ENCODE data around the gene LCN6.

LCN6 gene

DNA sequence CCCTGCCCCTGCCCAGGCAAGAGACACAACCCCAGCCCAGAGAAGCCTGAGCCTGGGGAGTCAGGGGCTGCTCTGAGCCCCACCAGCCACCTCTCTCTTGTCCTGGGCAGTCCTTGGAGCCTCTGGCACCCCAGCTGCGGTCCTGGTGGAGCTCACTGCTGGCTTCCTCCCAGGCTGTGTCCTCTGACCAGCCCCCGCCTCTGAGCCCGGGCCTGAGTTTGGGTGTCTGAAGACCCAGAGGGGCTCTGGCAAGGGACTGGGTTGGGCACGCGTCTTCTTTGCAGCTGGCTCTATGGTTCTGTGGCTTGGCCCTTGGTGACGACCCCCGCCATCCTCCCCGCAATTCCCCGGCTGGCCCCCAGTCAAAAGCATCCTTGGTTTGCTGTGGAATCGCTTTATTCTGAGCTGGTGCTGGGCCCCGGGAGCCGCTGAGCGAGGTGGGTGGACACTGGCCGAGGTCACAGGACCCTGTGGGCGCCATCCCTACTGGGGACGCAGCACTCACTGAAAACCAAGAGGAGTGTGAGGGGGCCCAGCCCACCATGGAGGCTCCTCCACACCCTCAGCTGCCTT, 4.6 kb downstream of the LCN6 start:
- DNase-seq (ENCODE audit: low read depth in 2 of 2) = no peak

DNA sequence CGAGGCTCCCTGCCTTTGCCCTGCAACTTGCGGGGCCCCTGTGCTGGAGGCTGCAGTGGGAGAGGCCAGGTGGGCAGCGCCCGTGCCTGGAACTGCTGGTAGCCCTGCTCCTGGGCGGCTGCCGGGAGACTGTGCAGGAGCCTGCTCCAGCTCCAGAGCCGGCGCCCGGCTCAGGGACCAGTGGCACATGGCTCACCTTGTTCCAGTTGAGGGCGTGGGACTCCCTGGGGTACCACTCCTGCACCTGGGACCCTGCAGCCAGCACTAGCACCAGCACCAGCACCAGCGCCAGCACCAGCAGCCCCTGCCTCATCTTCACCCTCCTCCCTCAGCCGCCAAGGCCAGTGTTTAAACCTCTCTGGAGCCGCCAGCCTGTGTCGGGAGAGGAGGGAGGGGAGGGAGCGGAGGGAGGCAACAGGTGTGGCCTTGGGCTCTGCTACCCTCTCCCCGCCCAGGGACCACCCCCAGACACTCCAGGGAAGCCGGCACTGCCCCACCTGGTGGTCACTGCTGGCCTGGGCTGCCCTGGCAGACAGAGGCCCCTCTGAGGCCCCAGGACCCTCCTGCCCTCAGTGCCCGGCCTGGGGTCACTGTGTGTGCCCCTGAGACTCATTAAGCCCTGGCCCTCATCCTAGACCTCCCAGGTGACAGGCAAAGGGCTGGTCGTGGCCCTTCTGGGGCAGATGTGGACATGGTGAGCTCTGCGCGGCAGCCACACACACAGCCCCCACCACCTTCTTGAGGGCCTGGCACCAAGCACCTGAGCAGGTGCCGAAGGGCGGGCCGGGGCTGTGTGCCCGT, 5.5 kb downstream of the LCN6 start, which contains the start of gene LCN10:
LCN10 (minus strand) TSS at position 350 of the 801 bp plus-strand sequence; CDS start at position 313, 37 bp downstream.
- DNase-seq (ENCODE audit: low read depth in 2 of 2) = no peak

DNA sequence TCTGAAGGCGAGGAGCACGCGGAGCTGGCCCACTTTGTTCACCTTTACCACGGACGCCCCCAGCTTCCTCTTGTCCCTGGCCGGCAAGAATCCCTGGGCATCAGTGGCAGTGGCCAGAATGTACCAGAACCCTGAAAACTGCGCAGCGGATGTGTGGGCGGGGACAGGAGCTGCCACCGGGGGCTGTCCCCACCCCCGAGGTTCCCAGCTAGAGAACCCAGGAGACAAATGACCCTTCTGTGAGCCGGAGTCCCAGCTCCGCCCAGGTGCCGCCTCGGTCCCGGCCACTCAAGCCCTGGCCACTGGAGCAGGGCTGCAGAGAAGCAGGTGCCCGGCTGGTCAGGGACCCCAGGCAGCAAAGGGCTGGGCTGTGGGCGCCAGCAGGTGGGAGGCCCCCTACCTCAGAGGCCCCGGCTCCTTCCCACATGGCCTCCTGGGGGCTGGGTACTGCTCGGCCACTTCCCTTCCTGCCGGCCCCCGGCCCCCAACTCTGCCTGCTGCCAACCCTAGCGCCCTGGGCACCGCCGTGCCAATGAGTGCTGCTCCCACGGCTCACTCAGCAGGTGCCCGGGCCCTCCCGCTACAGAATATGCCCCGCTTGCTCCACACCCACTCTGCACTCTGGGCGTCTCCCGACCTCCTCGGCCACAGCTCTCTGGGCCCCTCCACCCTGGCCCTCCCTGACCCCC, 6.3 kb downstream of the LCN6 start:
- DNase-seq (ENCODE audit: low read depth in 2 of 2) = peak in 1 of 2 donors; percentile 30

DNA sequence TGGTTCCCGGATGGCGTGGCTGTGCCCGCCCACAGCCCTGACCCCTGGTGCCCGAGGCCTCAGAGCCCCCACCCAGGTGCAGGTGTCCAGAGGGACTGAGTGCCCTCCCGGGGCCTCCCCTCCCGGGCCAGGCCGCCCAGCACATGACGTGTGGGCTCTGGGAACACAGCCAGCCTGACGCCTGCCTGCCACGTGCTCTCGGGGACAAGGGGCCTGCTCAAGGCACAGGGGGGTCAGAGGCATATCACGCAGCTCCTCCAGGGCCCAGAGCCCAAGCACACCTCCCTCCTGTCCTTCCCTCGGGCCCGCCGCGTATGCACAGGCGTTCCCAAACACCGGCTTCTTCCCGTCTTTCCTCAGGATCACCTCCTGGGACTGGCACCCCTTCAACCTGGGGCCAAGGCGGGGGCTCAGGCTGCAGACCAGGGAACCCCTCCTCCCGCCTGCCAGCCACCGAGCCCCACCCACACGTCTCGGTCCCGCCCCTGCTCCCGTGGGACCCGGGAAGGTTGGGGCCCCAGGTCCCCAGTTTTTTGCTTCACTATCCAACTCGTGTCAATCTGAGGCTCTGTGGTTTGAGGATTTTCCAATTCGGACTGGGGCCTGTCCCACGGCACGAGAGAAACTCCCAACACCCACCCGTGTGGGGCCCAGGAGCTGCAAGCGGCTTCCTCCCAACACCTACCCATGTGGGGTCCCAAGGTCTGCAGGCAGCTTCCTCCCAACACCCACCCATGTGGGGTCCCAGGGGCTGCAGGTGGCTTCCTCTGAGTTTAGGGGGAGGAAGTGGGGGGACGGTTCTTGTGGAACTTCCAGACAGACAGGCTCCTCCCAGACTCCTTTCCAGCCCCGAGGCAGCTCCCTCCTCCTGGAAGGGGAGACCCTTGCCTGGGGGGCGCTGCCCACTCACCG, 7.1 kb downstream of the LCN6 start:
- DNase-seq (ENCODE audit: low read depth in 2 of 2) = no peak

DNA sequence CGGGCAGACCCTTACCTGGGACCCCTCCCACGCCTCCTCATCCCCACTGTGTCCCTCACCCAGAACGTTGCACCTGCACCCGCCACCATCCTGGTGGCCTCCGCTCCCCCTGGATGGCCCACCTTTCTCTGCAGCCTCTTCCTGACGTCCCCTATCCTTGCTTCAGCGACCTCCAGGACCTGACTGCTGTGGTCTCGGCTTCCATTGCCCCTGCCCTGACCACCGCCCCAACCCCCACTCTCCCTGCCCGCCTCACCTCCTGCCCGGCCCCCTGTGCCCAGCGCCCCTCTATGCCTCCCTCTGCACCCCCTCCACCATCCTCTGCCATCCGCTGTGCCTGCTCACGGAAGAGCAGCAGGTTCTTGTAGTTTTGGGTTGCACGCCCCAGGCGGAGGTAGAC, 7.8 kb downstream of the LCN6 start:
- no peak for DNase-seq (ENCODE audit: low read depth in 2 of 2)

DNA sequence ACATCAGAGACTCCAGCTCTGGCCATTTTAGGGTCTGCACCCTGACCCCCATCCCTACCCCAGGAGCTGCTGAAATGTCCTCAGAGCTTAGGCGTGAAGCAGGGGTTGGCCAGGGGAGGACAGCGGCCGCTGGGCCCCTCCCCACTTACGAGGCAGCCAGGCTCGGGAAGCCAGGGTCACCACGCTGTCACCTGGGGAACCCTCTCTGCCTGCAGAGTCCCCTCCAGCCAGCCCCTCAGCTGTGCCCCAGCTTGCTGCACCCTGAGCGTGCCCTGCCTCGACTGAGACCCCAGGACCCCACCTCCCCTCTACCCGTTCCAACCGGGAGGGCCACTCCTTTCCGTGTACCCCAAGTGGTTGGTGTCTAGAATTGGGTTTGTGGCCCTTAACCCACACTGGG, 8.3 kb downstream of the LCN6 start:
- no peak for DNase-seq (ENCODE audit: low read depth in 2 of 2)

DNA sequence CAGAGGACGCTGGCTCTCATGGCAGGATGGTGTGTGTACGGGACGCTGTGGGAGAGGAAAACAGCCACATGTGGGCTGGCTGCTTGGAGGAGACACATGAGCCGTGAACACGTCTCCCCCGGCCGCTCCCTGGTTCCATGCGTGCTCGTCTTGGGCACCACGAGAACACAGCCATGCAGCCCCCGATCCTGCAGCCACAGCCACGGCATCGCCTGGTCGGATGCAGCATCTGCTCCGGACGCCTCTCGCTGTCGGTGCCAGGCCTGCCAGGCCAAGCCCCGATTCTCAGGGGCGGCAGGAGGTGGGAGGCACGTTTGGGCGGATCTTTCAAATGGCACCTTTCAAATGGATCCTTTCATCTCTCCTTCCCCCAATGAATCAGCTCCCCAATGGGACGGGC, 8.8 kb downstream of the LCN6 start:
- no peak for DNase-seq (ENCODE audit: low read depth in 2 of 2)

DNA sequence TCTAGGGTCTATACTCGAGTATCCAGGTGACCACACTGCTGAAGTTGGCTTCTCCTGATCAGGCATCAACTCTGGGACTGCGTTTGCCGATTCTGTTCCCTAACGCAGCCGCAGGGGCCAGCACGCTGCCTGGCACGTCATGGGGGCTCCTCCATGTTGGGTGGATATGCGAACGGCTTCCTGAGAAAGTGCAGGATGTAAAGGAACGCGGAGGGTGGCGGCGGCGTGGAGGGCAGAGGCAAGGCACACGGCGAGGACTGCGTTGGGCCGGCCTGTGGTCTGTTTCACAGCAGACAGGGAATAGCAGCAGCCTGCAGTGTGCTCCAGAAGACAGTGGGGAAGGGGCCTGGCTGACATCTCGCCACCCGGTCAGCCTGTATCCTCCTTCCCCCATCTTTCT, 9.4 kb downstream of the LCN6 start:
- no peak for DNase-seq (ENCODE audit: low read depth in 2 of 2)

DNA sequence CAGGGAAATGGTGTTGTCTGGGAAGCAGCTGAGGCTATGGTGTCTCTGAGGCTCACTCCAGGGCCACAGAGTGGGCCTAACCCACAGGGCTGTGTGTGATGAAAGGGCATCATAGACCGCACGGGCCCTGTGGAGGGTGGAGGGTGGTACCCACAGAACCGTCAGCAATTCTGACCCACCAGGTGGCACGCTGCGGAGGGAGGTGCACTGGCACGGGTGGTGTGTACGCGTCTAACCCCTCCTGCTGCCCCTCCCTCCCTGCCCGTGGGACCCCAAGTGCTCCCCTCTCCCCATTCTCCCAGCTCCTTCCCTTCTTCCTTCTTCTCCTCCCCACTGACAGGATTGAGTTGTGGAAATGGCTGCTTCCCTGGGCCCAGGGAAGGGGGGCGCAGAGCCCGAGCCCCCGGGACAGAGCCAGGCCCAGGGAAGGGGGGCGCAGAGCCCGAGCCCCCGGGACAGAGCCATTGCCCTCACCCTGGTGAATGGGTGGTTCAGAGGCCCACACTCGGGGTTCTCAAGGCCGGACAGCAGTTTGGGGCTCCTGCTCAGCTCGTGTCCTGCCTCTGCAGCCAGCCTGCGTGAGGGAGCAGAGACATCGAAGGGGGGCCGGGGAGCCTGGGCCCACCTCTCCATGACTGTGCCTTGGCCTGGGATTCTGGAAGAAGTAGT, 12.4 kb downstream of the LCN6 start:
- DNase-seq (ENCODE audit: low read depth in 2 of 2) = no peak

DNA sequence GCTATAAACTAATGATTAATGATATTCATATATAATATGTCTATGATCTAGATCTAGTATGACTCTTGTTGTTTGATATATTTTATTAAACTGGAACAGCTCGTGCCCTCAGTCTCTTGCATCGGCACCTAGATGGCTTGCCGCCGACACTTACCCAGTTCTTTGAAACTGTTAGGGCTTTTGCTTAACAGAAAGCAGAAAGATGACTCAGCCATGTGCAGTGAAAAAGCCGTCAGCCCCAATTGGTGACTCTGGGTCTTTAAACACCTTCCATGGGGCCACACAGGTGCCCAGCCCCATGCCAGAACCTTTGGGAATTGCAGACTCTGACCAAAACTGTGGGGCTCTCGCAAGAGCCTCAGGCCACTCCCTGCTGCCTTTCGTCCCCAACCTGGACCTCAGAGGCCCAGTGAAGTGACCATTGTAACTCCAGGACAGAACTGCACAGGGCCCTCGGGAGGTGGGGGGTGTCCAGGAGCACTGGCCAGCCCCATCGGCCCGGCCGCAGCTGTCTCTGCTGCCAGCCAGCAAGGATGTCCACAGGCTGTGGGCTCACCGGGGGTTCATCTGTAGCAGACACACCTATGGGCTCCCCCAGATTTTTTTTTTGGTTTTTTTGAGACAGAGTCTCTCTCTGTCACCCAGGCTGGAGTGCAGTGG, 13.4 kb downstream of the LCN6 start:
- DNase-seq (ENCODE audit: low read depth in 2 of 2) = no peak

DNA sequence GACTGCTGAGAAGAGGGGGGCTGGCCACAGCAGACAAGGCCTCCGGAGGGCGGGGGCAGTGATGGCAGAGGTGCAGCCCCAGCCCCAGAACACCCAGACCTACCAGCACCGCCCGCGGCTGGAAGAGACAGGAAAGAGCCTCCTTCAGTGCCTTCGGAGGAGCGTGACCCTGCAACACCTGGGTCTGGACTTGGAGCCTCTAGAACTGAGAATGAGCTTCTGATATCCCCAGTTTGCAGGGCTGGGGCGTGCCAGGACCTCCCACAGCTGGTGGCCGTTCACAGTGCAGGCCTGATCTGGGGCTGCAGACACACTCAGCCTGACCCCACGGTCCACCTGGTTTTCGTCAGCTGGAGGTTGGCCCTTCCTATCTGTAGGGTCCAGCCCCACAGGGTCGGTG, 14.7 kb downstream of the LCN6 start:
- no peak for DNase-seq (ENCODE audit: low read depth in 2 of 2)

DNA sequence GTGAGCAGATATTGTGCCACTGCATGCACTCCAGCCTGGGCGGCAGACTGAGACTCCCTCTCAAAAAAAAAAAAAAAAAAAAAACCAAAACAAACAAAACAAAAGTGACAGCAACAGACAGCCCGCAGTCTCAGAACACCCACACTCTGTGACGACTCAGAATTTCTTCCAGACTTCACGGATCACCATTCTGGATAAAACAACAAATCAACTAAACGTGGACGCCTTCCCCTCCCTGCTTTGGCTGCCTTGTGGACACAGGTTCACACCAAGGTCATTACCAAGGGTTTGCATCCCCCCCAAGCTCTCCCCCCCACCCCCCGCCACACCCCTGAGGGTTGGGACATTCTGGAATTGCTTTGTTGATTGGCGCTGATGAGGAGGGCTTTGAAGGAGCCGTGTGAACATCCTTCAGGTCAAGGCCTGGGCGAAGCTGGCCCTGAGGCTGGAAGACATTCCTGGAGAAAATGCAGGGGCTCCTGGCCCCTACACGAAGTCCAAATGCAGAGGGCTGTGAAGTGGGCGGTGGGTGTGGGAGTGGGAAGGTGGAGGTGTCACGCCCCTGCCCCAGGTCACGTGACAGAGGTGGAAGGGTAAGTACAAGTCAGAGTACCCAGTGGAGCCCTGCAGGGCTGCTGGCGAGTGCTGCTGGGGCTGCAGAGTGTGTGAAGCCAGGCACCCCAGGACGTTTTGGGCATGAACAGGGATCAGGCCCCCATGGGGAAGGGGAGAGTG, 15.7 kb downstream of the LCN6 start:
- DNase-seq (ENCODE audit: low read depth in 2 of 2) = no peak

DNA sequence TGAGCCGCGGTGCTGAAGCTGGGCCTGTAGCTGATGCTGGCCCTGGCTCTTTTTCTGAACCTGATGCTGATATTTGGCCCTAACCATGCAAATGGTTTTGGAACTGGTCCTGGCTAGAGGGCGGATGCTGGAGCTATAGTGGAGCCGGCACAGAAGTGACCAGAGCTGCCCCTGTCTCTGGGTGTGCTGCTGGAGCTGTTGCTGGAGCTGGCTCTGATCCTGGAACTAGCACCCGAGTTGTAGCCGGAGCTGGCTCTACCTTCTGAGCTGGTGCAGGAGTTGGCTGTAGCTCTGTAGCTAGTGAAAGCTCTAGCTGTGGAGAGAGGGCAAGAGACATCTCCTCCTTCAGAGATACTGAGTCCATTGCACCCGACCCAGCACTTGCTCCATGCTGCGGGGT, 18.4 kb downstream of the LCN6 start:
- DNase-seq (ENCODE audit: low read depth in 2 of 2) = no peak

DNA sequence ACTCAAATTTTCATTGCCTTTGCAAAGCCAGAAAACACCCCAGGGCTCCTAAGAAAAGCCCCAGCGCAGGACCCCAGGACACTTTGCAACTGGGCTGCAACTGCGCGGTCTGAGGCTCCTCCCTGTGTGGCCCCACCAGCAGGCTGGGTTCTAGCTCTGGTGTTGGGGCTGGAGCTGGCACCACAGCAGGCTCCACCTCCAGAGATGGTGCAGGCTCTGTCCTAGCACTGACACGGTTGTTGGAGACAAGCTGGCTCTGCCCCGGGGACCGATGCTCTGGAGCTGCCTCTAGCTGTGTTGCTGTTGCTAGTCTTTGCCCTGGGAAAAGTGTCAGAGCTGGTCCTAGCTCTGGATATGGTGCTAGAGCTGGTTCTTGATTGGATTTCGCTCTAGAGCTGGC, 19.2 kb downstream of the LCN6 start:
- no peak for DNase-seq (ENCODE audit: low read depth in 2 of 2)

DNA sequence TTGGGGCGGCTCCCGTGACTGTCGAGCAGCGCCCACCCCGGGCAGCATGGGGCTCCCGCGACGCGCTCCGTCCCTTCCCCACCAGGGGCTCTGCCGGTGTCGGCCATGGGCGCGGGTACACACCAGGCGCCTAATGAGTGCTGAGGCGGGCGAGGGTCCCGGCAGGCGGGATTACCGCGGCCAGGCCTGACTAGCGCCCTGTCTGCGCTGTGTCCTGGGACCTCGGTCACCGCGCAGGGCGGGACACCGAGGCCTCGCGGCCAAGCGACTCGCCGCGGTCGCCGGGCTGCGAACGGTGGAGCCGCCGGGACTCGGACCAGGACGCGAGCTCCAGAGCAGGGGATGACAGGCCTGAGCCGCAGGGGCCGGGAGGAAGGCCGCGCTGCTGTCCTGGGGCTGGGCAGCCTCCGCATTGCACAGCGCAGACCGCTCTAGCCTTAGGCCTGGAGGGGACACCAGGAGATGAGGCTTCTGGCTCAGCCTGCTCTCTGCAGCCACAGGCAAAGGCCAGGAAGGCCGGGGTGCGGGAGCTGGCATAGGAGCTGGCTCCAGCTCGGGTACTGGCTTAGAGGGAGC, 19.7 kb downstream of the LCN6 start:
- no peak for DNase-seq (ENCODE audit: low read depth in 2 of 2)

DNA sequence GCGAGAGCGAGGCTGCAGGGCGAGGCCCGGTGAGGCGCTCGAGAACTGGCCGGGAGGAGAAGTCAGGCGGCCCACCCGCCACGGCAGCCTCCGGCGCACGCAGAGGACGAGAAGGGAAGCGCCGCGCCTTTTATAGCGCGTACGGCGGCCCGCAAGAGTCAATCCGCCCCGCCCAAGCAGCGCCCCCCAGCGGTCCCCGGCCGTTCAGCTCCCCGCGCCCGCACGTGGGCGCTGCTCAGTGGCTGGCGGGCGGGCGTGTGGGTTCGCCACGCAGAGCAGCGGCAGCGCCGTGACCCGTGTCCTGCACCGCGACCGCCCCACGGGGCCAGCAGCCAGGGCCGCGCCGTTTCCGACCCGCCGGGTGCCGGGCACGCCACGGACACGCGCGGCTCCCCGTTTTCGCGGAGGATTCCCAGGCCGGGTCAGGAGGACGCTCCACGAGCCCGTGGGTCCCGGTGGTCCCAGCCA, 20.2 kb downstream of the LCN6 start:
- peak; percentile 88 to 94 for DNase-seq (ENCODE audit: low read depth in 2 of 2)

DNA sequence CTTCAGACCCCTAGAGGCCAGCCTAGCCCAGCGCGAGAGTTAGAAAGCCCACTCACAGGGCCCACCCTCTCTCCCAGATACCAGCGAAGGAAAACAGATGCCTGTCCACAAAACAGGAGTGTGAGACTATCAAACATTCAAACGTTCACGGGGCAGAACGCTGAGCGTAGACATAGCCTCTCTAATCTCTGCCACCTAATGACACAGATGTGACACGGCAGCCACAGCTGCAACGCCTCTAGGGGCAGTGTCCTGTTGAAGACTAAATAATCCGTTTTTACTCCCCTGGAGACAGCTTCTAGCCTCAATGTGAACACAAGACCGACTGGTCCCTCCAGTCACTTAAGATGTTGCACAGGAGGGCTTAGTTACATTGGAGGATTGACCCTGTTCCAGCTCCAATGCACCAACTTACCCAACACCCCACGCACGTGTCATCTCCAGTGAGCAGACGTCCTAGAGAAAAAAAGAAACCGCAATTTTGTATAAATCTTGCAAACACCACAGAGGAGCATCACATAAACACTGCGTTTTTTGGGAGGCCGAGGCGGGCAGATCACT, 21.6 kb downstream of the LCN6 start:
- DNase-seq (ENCODE audit: low read depth in 2 of 2) = no peak

DNA sequence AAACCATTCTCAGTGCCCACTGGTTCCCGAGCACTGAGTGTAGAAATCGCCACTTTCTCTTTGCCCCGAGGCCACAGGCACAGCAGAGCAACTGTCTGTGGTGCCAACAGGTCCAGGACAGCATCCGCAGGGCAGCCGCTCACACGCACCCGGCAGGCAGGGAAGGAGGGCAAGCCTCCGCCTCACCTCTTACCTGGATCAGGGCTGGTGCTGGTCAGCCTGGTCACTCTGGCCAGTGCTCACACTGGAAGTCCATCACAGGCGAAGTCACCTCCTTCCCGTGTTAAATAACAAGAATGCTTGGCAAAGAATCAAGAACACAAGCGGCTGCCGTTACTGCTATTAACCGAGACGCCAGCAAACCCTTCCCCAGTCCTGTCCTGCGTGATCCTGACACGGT, 22.2 kb downstream of the LCN6 start:
- no peak for DNase-seq (ENCODE audit: low read depth in 2 of 2)

DNA sequence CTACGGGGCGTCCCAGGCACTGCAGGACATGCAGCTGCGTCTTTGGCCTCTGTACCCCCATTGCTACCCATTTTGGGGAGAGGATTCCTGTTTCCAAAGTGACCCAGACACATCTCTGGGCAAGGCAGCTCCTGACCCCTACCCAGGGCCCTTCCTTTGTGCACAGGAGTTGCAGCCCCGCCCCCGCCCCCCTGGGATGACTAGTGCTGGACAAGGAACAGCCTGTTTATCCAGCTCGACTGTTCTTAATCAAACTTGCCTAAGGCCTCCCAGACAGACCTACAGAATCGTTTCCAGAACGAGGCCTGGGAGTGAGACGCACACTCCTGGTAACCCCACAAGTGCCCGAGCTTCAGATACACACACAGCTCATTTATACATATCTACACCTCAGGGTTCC, 22.7 kb downstream of the LCN6 start:
- DNase-seq (ENCODE audit: low read depth in 2 of 2) = no peak
